Esophagus muscularis mucosa (tissue), 4 donors: ENCODE measurements around the gene MRPL41.

ENCODE experiments used
- EP300 ChIP-seq: sonication (generic); formaldehyde crosslinking; IDR thresholded peaks from one replicate; pipeline ENCODE4 v1.6.1; 2017; ENCODE audit warnings: antibody characterized with exemption
- POLR2A ChIP-seq: fragments of 450-650 bp; IDR thresholded peaks from one replicate; pipeline ENCODE4 v1.6.1; 2017; ENCODE audit warnings: antibody characterized with exemption, moderate library complexity, mild to moderate bottlenecking, low read depth
- POLR2AphosphoS5 ChIP-seq, 2 donors: sonication (generic); formaldehyde crosslinking; IDR thresholded peaks; one replicate each; pipeline ENCODE4 v1.6.1; 2017; ENCODE audit warnings: antibody characterized with exemption in 2 of 2
- TF ChIP-seq, protein P1 (sequence below), 3 experiments: fragments of 200-600 bp in 2 of 3; fragments of 450-650 bp in 1 of 3; sonication (generic) in 2 of 3; IDR thresholded peaks; one replicate each; pipeline ENCODE4 v1.5.1; 2017 to 2019; ENCODE audit warnings: antibody characterized with exemption in 3 of 3, mild to moderate bottlenecking in 2 of 3, moderate library complexity in 1 of 3

DNA sequence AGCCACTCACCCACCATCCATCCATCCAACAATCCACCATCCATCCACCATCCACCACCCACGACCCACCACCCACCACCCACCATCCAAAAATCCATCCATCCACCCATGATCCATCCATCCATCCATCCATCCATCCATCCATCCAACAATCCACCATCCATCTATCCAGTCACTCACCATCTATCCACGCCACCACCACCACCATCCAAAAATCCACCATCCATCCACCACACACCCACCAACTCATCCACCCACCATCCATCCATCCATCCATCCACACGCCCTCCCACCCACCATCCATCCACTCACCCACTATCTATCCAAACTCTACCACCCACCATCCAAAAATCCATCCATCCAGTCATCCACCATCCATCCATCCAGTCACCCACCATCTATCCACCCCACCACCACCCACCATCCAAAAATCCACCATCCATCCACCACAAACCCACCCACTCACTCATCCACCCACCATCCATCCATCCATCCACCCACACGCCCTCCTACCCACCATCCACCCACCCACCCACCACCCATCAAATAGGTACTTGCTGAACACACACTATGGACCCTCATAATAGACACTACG, 18.0 kb downstream of the MRPL41 start:
- TF ChIP-seq EP300, result no peak
- no peak for TF ChIP-seq POLR2A
- TF ChIP-seq, protein P1, sequence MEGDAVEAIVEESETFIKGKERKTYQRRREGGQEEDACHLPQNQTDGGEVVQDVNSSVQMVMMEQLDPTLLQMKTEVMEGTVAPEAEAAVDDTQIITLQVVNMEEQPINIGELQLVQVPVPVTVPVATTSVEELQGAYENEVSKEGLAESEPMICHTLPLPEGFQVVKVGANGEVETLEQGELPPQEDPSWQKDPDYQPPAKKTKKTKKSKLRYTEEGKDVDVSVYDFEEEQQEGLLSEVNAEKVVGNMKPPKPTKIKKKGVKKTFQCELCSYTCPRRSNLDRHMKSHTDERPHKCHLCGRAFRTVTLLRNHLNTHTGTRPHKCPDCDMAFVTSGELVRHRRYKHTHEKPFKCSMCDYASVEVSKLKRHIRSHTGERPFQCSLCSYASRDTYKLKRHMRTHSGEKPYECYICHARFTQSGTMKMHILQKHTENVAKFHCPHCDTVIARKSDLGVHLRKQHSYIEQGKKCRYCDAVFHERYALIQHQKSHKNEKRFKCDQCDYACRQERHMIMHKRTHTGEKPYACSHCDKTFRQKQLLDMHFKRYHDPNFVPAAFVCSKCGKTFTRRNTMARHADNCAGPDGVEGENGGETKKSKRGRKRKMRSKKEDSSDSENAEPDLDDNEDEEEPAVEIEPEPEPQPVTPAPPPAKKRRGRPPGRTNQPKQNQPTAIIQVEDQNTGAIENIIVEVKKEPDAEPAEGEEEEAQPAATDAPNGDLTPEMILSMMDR (IDR thresholded peaks at IDR 0.05), result no peak
- TF ChIP-seq POLR2AphosphoS5 (IDR thresholded peaks at IDR 0.05), result no peak
